RWPE2 (cell line): ENCODE measurements around the gene ADAR.

Source experiments
- ATAC-seq: fragments of 200-7000 bp; cut with Tn5 transposase; 3 replicates; pipeline ENCODE4 v1.9.1; 2021; ENCODE audit warnings: low read depth
- DNase-seq: peaks from one replicate; pipeline ENCODE4 v3.0.0-alpha.2; 2020; ENCODE audit warnings: low spot score
- H3K27ac ChIP-seq: fragments of 450-650 bp; 2 replicates; pipeline ENCODE4 v1.5.1; 2017; ENCODE audit warnings: mild to moderate bottlenecking; ENCODE audit not compliant: poor library complexity, severe bottlenecking
- H3K27me3 ChIP-seq: fragments of 250-450 bp; sonication (Bioruptor Pico); 2 replicates; pipeline ENCODE4 v1.5.1; 2021; ENCODE audit warnings: mild to moderate bottlenecking, moderate library complexity; ENCODE audit not compliant: insufficient read depth, poor library complexity, severe bottlenecking
- H3K36me3 ChIP-seq: fragments of 250-450 bp; sonication (Bioruptor Pico); 2 replicates; pipeline ENCODE4 v1.5.1; 2020; ENCODE audit warnings: low read depth, mild to moderate bottlenecking, moderate library complexity
- H3K4me1 ChIP-seq: fragments of 250-450 bp; sonication (Bioruptor Pico); 2 replicates; pipeline ENCODE4 v1.5.1; 2021; ENCODE audit warnings: mild to moderate bottlenecking, moderate library complexity; ENCODE audit not compliant: insufficient read depth, poor library complexity, severe bottlenecking
- H3K4me3 ChIP-seq: fragments of 250-450 bp; sonication (Bioruptor Pico); 2 replicates; pipeline ENCODE4 v1.5.1; 2021; ENCODE audit warnings: mild to moderate bottlenecking, moderate library complexity; ENCODE audit not compliant: severe bottlenecking
- H3K9me3 ChIP-seq: fragments of 250-450 bp; sonication (Bioruptor Pico); 2 replicates; pipeline ENCODE4 v1.5.1; 2021; ENCODE audit warnings: mild to moderate bottlenecking, moderate library complexity; ENCODE audit not compliant: severe bottlenecking
- TF ChIP-seq, protein P1 (sequence below): fragments of 450-650 bp; IDR thresholded peaks from one replicate; pipeline ENCODE4 v1.5.1; 2017; ENCODE audit warnings: mild to moderate bottlenecking, moderate library complexity; ENCODE audit not compliant: poor library complexity, severe bottlenecking

ADAR gene

GRCh38 chr1:154616659-154617345 is 8.8 kb upstream of the ADAR start:
- ATAC-seq, result no peak
- H3K36me3 ChIP-seq, result peaks cover 25% of the 10 kb centered on the region
- TF ChIP-seq, protein P1, sequence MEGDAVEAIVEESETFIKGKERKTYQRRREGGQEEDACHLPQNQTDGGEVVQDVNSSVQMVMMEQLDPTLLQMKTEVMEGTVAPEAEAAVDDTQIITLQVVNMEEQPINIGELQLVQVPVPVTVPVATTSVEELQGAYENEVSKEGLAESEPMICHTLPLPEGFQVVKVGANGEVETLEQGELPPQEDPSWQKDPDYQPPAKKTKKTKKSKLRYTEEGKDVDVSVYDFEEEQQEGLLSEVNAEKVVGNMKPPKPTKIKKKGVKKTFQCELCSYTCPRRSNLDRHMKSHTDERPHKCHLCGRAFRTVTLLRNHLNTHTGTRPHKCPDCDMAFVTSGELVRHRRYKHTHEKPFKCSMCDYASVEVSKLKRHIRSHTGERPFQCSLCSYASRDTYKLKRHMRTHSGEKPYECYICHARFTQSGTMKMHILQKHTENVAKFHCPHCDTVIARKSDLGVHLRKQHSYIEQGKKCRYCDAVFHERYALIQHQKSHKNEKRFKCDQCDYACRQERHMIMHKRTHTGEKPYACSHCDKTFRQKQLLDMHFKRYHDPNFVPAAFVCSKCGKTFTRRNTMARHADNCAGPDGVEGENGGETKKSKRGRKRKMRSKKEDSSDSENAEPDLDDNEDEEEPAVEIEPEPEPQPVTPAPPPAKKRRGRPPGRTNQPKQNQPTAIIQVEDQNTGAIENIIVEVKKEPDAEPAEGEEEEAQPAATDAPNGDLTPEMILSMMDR, result no peak

GRCh38 chr1:154615411-154615810 is 7.4 kb upstream of the ADAR start:
- no peak overlapping the region for H3K4me3 ChIP-seq
- H3K27ac ChIP-seq, result no peak overlapping the region
- no peaks in the 10 kb centered on the region for H3K9me3 ChIP-seq
- no peak for DNase-seq
- no peaks in the 10 kb centered on the region for H3K27me3 ChIP-seq
- H3K36me3 ChIP-seq, result peaks cover 14% of the 10 kb centered on the region
- no peak for ATAC-seq
- TF ChIP-seq, protein P1, result no peak
- H3K4me1 ChIP-seq, result no peaks in the 10 kb centered on the region

More at GRCh38 chr1:154616659-154617345, 8.8 kb upstream of the ADAR start:
- Histone ChIP-seq H3K4me1 (no peaks in the 10 kb centered on the region), H3K4me3 (no peak overlapping the region), H3K9me3 (no peaks in the 10 kb centered on the region), H3K27me3 (no peaks in the 10 kb centered on the region), H3K27ac (no peak overlapping the region)
- DNase-seq, result no peak

DNA sequence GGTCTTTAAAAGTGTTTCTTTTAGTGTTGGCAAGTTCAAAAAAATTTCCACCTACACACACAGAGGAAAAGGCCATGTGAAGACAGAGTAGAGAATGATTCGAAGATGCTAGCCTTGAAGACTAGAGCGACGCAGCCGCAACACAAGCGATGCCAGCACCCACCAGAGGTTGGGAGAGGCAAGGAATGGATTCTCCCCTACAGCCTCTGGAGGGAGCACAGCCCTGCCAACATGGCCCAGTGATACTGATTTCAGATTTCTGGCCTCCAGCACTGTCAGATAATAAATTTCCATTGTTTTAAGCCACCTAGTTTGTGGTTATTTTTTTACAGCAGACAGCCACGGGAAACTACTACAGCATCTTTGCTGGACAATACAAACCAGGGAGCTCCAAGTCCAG is 6.9 kb upstream of the ADAR start:
- Histone ChIP-seq H3K36me3 (peaks cover 12% of the 10 kb centered on the region), H3K4me3 (no peak overlapping the region), H3K27ac (no peak overlapping the region), H3K27me3 (no peaks in the 10 kb centered on the region), H3K9me3 (no peaks in the 10 kb centered on the region), H3K4me1 (no peaks in the 10 kb centered on the region)
- TF ChIP-seq, protein P1, result no peak
- ATAC-seq, result no peak
- no peak for DNase-seq

DNA sequence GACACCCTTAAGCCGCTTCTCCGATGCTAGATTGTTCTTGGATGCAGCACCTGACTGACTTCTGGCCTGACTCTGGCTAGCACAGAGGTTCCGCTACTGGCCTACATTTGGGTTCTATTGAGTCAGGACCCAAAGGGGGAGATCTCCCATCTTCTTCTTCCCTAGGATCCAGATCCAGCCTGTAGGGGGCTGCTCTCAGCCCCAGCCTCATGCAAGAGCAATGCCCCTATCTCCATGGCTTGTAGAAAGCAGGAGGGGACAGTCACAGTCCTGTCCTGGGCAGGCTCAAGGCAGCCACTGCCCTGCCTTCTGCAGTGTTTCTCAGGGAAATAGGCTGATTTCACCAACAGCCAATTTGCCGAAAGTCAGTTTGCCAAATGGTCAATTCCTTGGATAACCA is 6.3 kb upstream of the ADAR start:
- no peaks in the 10 kb centered on the region for H3K27me3 ChIP-seq
- ATAC-seq (no peak), DNase-seq (no peak)
- peaks cover 9% of the 10 kb centered on the region for H3K36me3 ChIP-seq
- H3K4me3 ChIP-seq, result no peak overlapping the region
- no peak overlapping the region for H3K27ac ChIP-seq
- peaks cover under 1% of the 10 kb centered on the region for H3K4me1 ChIP-seq
- TF ChIP-seq, protein P1, result no peak
- H3K9me3 ChIP-seq, result no peaks in the 10 kb centered on the region

DNA sequence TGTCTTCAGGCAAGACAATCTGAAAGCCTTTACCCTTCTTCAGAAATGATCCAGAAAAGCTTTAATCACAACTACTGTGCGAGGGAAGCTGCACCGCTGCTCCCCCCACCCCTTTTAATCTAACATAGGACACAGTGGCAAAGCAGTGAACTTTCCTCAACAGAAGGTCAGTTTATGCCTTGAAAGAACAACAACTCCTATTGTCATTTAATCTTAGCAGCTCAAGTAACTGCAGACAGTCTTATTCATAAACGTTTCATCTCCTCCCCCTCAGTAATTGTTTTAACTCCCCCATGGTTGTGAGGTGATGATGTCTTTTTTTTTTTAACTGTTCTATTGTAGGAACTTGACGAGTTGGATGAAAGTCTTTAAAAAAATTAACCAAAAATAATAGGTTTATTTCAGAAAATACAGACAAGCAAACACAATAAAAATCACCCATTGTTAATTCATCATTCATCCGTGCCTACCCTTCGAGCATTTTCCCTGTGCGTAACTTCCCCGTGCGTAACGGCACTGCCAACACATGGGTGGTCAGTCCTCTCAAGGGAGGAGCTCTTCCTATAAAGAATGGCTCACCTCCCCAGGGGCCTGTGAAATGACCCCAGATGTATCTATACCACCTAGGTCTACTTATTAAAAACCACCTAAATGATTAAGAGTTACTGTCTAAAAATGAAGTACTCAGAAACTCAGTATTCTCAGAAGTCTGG is 3.3 kb upstream of the ADAR start:
- Histone ChIP-seq H3K27ac (no peak overlapping the region), H3K9me3 (no peaks in the 10 kb centered on the region), H3K4me1 (peaks cover 5% of the 10 kb centered on the region), H3K4me3 (no peak overlapping the region), H3K36me3 (peaks cover 2% of the 10 kb centered on the region; the same call in 1 of the 2 replicates), H3K27me3 (no peaks in the 10 kb centered on the region)
- TF ChIP-seq, protein P1, result no peak
- ATAC-seq, result no peak
- DNase-seq, result no peak
